Measurements from ENCODE around the gene CCDC85C. TPM values are rescaled to one million over a fixed set of nuclear protein-coding genes. Genes with fewer than 3 reads are reported as not detected.

Gene CCDC85C
- total RNA-seq, 1 donor from 2014 or later: 49.1 TPM

DNA sequence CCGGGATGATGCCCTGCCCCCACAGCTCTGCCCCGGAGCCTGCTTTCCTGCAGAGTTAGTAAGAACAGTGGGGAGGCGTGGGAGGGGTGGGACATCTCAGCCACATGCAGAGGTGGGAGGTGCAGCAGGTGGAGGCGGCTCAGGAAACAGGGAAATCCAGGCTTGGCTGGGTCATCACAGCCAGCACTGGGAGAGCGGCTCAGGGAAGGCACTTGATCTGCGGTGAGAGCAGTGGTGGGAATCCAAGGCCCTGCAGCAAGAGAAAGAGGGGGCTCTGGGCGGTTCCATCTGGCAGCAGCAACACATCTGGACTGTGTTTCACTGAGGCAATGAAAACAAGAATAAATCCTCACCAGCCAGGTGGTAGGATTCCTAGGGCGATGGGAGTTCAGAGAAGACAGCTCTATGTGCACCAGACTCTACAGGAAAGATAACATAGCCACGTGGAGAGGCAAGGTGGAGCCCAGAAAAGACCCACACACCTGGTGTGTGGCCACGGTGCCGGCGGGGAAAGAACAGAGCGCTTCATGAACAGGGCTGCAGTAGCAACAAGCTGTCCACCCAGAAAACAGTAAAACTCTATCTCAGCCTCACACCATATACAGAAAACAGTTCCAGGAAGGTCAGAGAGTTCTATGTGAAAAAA lies 57.6 kb downstream of the CCDC85C start:
- Mint-ChIP-seq H3K27ac (no peak overlapping the region), H3K36me3 (no peaks in the 10 kb centered on the region), H3K4me1 (ENCODE audit: unreplicated experiment) (peaks cover 81% of the 10 kb centered on the region), H3K4me3 (no peak overlapping the region), H3K27me3 (no peaks in the 10 kb centered on the region), H3K9me3 (no peaks in the 10 kb centered on the region)
- TF ChIP-seq, protein P1, sequence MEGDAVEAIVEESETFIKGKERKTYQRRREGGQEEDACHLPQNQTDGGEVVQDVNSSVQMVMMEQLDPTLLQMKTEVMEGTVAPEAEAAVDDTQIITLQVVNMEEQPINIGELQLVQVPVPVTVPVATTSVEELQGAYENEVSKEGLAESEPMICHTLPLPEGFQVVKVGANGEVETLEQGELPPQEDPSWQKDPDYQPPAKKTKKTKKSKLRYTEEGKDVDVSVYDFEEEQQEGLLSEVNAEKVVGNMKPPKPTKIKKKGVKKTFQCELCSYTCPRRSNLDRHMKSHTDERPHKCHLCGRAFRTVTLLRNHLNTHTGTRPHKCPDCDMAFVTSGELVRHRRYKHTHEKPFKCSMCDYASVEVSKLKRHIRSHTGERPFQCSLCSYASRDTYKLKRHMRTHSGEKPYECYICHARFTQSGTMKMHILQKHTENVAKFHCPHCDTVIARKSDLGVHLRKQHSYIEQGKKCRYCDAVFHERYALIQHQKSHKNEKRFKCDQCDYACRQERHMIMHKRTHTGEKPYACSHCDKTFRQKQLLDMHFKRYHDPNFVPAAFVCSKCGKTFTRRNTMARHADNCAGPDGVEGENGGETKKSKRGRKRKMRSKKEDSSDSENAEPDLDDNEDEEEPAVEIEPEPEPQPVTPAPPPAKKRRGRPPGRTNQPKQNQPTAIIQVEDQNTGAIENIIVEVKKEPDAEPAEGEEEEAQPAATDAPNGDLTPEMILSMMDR (conservative IDR thresholded peaks at IDR 0.05): no peak
- DNase-seq (ENCODE audit: extremely low spot score, unreplicated experiment): no peak

GRCh38 chr14:99545586-99545985 lies 58.4 kb downstream of the CCDC85C start:
- H3K4me1 Mint-ChIP-seq (ENCODE audit: unreplicated experiment): peaks cover 78% of the 10 kb centered on the region
- DNase-seq (ENCODE audit: extremely low spot score, unreplicated experiment): no peak
- H3K4me3 Mint-ChIP-seq: peak overlapping the region; percentile 57
- no peaks in the 10 kb centered on the region for H3K27me3 Mint-ChIP-seq
- H3K36me3 Mint-ChIP-seq: no peaks in the 10 kb centered on the region
- TF ChIP-seq, protein P1 (conservative IDR thresholded peaks at IDR 0.05): no peak
- H3K9me3 Mint-ChIP-seq: no peaks in the 10 kb centered on the region
- H3K27ac Mint-ChIP-seq: peak overlapping the region; percentile 35

DNA sequence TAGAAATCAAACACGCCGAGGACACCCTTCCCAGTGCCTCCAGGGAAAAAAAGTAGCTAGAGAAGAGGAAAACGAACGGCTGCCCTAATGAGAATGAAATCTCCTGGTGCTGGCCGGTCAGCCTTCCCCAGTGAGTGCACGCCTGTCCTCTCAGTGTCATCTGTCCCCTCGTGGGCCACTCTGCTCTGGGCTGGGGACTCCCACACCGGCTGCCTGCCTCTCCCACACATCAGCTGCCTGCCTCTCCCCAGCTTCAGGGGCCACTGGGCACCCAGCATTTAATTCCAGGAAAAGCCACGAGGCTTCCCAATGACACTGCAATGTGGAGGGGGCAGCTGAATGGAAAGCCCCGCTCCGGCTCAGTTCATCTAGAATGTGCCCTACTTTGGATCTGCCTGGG lies 59.0 kb downstream of the CCDC85C start:
- Mint-ChIP-seq H3K27me3 (no peaks in the 10 kb centered on the region), H3K4me1 (ENCODE audit: unreplicated experiment) (peaks cover 72% of the 10 kb centered on the region), H3K4me3 (peak overlapping the region; percentile 11), H3K36me3 (no peaks in the 10 kb centered on the region), H3K9me3 (no peaks in the 10 kb centered on the region), H3K27ac (peak overlapping the region; percentile 35)
- no peak for DNase-seq (ENCODE audit: extremely low spot score, unreplicated experiment)
- TF ChIP-seq, protein P1 (conservative IDR thresholded peaks at IDR 0.05): no peak

- H3K27ac Mint-ChIP-seq: no peak overlapping the region
- TF ChIP-seq, protein P1 (conservative IDR thresholded peaks at IDR 0.05): no peak
- H3K4me3 Mint-ChIP-seq: no peak overlapping the region
- H3K4me1 Mint-ChIP-seq (ENCODE audit: unreplicated experiment): peaks cover 62% of the 10 kb centered on the region
- no peaks in the 10 kb centered on the region for H3K36me3 Mint-ChIP-seq
- no peaks in the 10 kb centered on the region for H3K9me3 Mint-ChIP-seq
- H3K27me3 Mint-ChIP-seq: no peaks in the 10 kb centered on the region
- no peak for DNase-seq (ENCODE audit: extremely low spot score, unreplicated experiment)
Measured at GRCh38 chr14:99543985-99544384, 60.0 kb downstream of the CCDC85C start.

GRCh38 chr14:99543370-99543769 lies 60.6 kb downstream of the CCDC85C start:
- no peak overlapping the region for H3K4me3 Mint-ChIP-seq
- TF ChIP-seq, protein P1 (conservative IDR thresholded peaks at IDR 0.05): no peak
- DNase-seq (ENCODE audit: extremely low spot score, unreplicated experiment): no peak
- H3K4me1 Mint-ChIP-seq (ENCODE audit: unreplicated experiment): peaks cover 61% of the 10 kb centered on the region
- no peaks in the 10 kb centered on the region for H3K9me3 Mint-ChIP-seq
- H3K27me3 Mint-ChIP-seq: no peaks in the 10 kb centered on the region
- H3K36me3 Mint-ChIP-seq: no peaks in the 10 kb centered on the region
- no peak overlapping the region for H3K27ac Mint-ChIP-seq

Data from type B pancreatic cell (in vitro differentiated cells).